HEK293 (cell line): ENCODE results near the gene FOXP4.

Source experiments
- CTCF ChIA-PET: fragments of 350-600 bp; formaldehyde crosslinking; extraction: SDS; loops from one replicate; lab custom pipeline; 2021; ENCODE audit warnings: antibody characterized with exemption; lab: Yijun Ruan, JAX
- POLR2A ChIA-PET: fragments of 300-600 bp; formaldehyde crosslinking; extraction: SDS; loops from one replicate; lab custom pipeline; 2020; ENCODE audit warnings: antibody characterized with exemption, inconsistent platforms; lab: Yijun Ruan, JAX
- H3K27ac ChIP-seq: fragments of 200-500 bp; sonication (Bioruptor generic); 2 replicates; pipeline ENCODE4 v1.5.1; 2014; ENCODE audit warnings: low read depth, low read length, control low read depth, inconsistent platforms; ENCODE audit errors: extremely low read depth
- H3K36me3 ChIP-seq, 2 experiments: fragments of 200-500 bp in 1 of 2; sonication (Bioruptor generic) in 1 of 2; 1 replicate in 1 of 2; 2 replicates in 1 of 2; pipeline ENCODE4 v1.5.1; 2014 to 2017; ENCODE audit warnings: inconsistent platforms in 2 of 2, low read length in 2 of 2; ENCODE audit not compliant: control insufficient read depth in 2 of 2, insufficient read depth in 1 of 2
- H3K4me1 ChIP-seq: fragments of 200-500 bp; sonication (Bioruptor generic); 2 replicates; pipeline ENCODE4 v1.5.1; 2014; ENCODE audit warnings: mild to moderate bottlenecking, low read length, inconsistent platforms; ENCODE audit not compliant: control insufficient read depth, insufficient read depth
- H3K4me3 ChIP-seq: 2 replicates; pipeline ENCODE4 v1.5.1; 2011; ENCODE audit warnings: low read depth, mild to moderate bottlenecking, control low read depth, low read length, moderate library complexity
- H3K9me3 ChIP-seq: fragments of 200-500 bp; sonication (Bioruptor generic); 2 replicates; pipeline ENCODE4 v1.5.1; 2014; ENCODE audit warnings: low read depth, low read length, inconsistent platforms; ENCODE audit not compliant: control insufficient read depth, insufficient read depth
- HOXC10 ChIP-seq: sonication (generic); formaldehyde crosslinking; IDR thresholded peaks from 2 replicates; pipeline ENCODE4 v1.8.1; 2023; ENCODE audit warnings: mild to moderate bottlenecking, missing genetic modification reagents
- INSM2 ChIP-seq: fragments of 450-650 bp; formaldehyde crosslinking; IDR thresholded peaks from 2 replicates; pipeline ENCODE4 v1.5.1; 2016; ENCODE audit warnings: missing biosample characterization, missing genetic modification characterization
- OSR2 ChIP-seq: fragments of 450-650 bp; formaldehyde crosslinking; IDR thresholded peaks from 2 replicates; pipeline ENCODE4 v1.5.1; 2016; ENCODE audit warnings: missing biosample characterization, missing genetic modification characterization
- PATZ1 ChIP-seq: fragments of 450-650 bp; formaldehyde crosslinking; IDR thresholded peaks from 2 replicates; pipeline ENCODE4 v1.5.1; 2016; ENCODE audit warnings: missing biosample characterization, missing genetic modification characterization
- ZNF138 ChIP-seq: fragments of 450-650 bp; formaldehyde crosslinking; IDR thresholded peaks from 2 replicates; pipeline ENCODE4 v1.5.1; 2016; ENCODE audit warnings: missing biosample characterization, missing genetic modification characterization, borderline replicate concordance
- ZNF146 ChIP-seq: fragments of 450-650 bp; formaldehyde crosslinking; IDR thresholded peaks from 2 replicates; pipeline ENCODE4 v1.5.1; 2016; ENCODE audit warnings: missing biosample characterization, missing genetic modification characterization
- ZNF266 ChIP-seq: fragments of 450-650 bp; formaldehyde crosslinking; IDR thresholded peaks from 2 replicates; pipeline ENCODE4 v1.5.1; 2016; ENCODE audit warnings: missing biosample characterization, missing genetic modification characterization, low read depth
- ZNF362 ChIP-seq: fragments of 450-650 bp; formaldehyde crosslinking; IDR thresholded peaks from 2 replicates; pipeline ENCODE4 v1.5.1; 2016; ENCODE audit warnings: missing biosample characterization, missing genetic modification characterization
- ZNF488 ChIP-seq: fragments of 450-650 bp; formaldehyde crosslinking; IDR thresholded peaks from 2 replicates; pipeline ENCODE4 v1.5.1; 2016; ENCODE audit warnings: missing biosample characterization, missing genetic modification characterization
- ZNF510 ChIP-seq: fragments of 450-650 bp; formaldehyde crosslinking; IDR thresholded peaks from 2 replicates; pipeline ENCODE4 v1.5.1; 2018; ENCODE audit warnings: mild to moderate bottlenecking, missing genetic modification characterization, missing biosample characterization; ENCODE audit not compliant: insufficient replicate concordance
- ZNF521 ChIP-seq: fragments of 450-650 bp; formaldehyde crosslinking; IDR thresholded peaks from 2 replicates; pipeline ENCODE4 v1.5.1; 2017; ENCODE audit warnings: missing biosample characterization, mild to moderate bottlenecking, missing genetic modification characterization
- ZNF548 ChIP-seq: fragments of 450-650 bp; formaldehyde crosslinking; IDR thresholded peaks from 2 replicates; pipeline ENCODE4 v1.5.1; 2016; ENCODE audit warnings: missing biosample characterization, missing genetic modification characterization
- ZNF626 ChIP-seq: fragments of 450-650 bp; sonication (Bioruptor Pico); formaldehyde crosslinking; IDR thresholded peaks from 2 replicates; pipeline ENCODE4 v1.5.1; 2018; ENCODE audit warnings: missing biosample characterization, missing genetic modification characterization, inconsistent platforms
- ZNF658 ChIP-seq: fragments of 450-650 bp; formaldehyde crosslinking; IDR thresholded peaks from 2 replicates; pipeline ENCODE4; 2016; ENCODE audit warnings: missing biosample characterization, missing genetic modification characterization
- ZNF677 ChIP-seq: fragments of 450-650 bp; IDR thresholded peaks from 2 replicates; pipeline ENCODE4 v1.5.0; 2018; ENCODE audit warnings: missing biosample characterization, mild to moderate bottlenecking, missing genetic modification characterization, moderate library complexity
- ZNF704 ChIP-seq: fragments of 450-650 bp; formaldehyde crosslinking; IDR thresholded peaks from 2 replicates; pipeline ENCODE4 v1.5.1; 2016; ENCODE audit warnings: missing biosample characterization, missing genetic modification characterization
- ZNF837 ChIP-seq: fragments of 450-650 bp; formaldehyde crosslinking; IDR thresholded peaks from 2 replicates; pipeline ENCODE4 v1.5.1; 2016; ENCODE audit warnings: missing biosample characterization, missing genetic modification characterization
- ZSCAN4 ChIP-seq: fragments of 450-650 bp; formaldehyde crosslinking; IDR thresholded peaks from 2 replicates; pipeline ENCODE4 v1.5.1; 2017; ENCODE audit warnings: missing biosample characterization, missing genetic modification characterization

The FOXP4 gene

GRCh38 chr6:41626917-41627316 is 80.7 kb downstream of the FOXP4 start:
- no peak overlapping the region for H3K27ac ChIP-seq
- no peak overlapping the region for H3K4me3 ChIP-seq
- H3K36me3 ChIP-seq, result no peaks in the 10 kb centered on the region
- ChIA-PET CTCF (interaction anchor here (0.5 to 6.6 kb wide), 7 partner anchors 15 to 278 kb away, joined by 3 to 33 read pairs (median 4); no protein-coding TSS in a partner anchor), POLR2A (no interaction called here)
- H3K9me3 ChIP-seq, result no peaks in the 10 kb centered on the region
- H3K4me1 ChIP-seq, result no peaks in the 10 kb centered on the region; the same call in 1 of the 2 replicates
- TF ChIP-seq ZNF138, result no peak
- TF ChIP-seq INSM2 (tag by site-specific recombination), result no peak
- no peak for TF ChIP-seq ZNF837 (tag by site-specific recombination)
- TF ChIP-seq ZNF658 (tag by site-specific recombination), result no peak
- TF ChIP-seq ZNF146 (tag by site-specific recombination), result no peak
- TF ChIP-seq HOXC10, result no peak
- no peak for TF ChIP-seq ZNF677 (tag by site-specific recombination)
- no peak for TF ChIP-seq ZNF510 (tag by site-specific recombination)
- no peak for TF ChIP-seq OSR2 (tag by site-specific recombination)
- TF ChIP-seq ZNF266 (tag by site-specific recombination), result no peak
- no peak for TF ChIP-seq ZSCAN4 (tag by site-specific recombination)

GRCh38 chr6:41629128-41629527 is 82.9 kb downstream of the FOXP4 start:
- no peak overlapping the region for H3K4me3 ChIP-seq
- POLR2A ChIA-PET, result no interaction called here
- no peak overlapping the region for H3K27ac ChIP-seq
- no peaks in the 10 kb centered on the region; the same call in 1 of the 2 replicates for H3K4me1 ChIP-seq
- TF ChIP-seq ZNF521 (tag by site-specific recombination) (no peak), ZNF362 (no peak), ZNF626 (no peak), INSM2 (tag by site-specific recombination) (no peak), PATZ1 (tag by site-specific recombination) (no peak), ZNF488 (tag by site-specific recombination) (no peak), ZNF548 (tag by site-specific recombination) (no peak), ZNF704 (no peak)
- TF ChIP-seq, all 188 proteins: peak for 0
- CTCF ChIA-PET, result interaction anchor here (0.5 to 1.0 kb wide), 2 partner anchors 26 to 89 kb away, joined by 4 read pairs; no protein-coding TSS in a partner anchor
- Histone ChIP-seq H3K9me3 (no peaks in the 10 kb centered on the region), H3K36me3 (no peaks in the 10 kb centered on the region)
